Sigmoid colon (tissue), 4 donors: ENCODE results near the gene RANBP3L.

ENCODE experiments used
- POLR2A ChIP-seq, 2 donors: fragments of 450-650 bp; IDR thresholded peaks; one replicate each; pipeline ENCODE4 v1.6.1; 2016; ENCODE audit warnings: antibody characterized with exemption in 2 of 2, mild to moderate bottlenecking in 2 of 2, moderate library complexity in 2 of 2
- POLR2AphosphoS5 ChIP-seq, 4 donors: sonication (generic); formaldehyde crosslinking; IDR thresholded peaks; one replicate each; pipeline ENCODE4 v1.6.1; 2017; ENCODE audit warnings: antibody characterized with exemption in 4 of 4
- TF ChIP-seq, protein P1 (sequence below), 4 experiments: fragments of 450-650 bp in 3 of 4; fragments of 200-600 bp in 1 of 4; IDR thresholded peaks; one replicate each; pipeline ENCODE4 v1.5.1; 2016 to 2019; ENCODE audit warnings: antibody characterized with exemption in 4 of 4, mild to moderate bottlenecking in 3 of 4, moderate library complexity in 2 of 4

DNA sequence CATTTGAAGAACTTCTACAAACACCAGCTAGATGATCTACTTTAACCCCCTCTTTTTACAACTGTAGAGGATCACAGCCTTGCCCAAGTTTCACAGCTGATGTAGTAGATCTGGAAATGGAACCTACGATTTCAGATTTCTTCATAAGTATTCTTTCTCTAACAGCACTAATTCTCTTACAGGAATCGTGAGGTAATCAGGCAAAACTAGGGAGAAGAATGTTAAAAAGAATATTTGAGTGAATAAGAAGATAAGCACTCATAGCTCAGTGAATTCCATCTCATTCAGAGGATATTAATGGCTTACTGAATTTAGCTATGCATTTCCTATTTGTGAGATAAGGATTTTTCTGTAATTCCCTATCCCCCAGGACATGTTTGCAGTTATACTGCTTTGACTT lies 102.1 kb downstream of the RANBP3L start:
- TF ChIP-seq, protein P1, sequence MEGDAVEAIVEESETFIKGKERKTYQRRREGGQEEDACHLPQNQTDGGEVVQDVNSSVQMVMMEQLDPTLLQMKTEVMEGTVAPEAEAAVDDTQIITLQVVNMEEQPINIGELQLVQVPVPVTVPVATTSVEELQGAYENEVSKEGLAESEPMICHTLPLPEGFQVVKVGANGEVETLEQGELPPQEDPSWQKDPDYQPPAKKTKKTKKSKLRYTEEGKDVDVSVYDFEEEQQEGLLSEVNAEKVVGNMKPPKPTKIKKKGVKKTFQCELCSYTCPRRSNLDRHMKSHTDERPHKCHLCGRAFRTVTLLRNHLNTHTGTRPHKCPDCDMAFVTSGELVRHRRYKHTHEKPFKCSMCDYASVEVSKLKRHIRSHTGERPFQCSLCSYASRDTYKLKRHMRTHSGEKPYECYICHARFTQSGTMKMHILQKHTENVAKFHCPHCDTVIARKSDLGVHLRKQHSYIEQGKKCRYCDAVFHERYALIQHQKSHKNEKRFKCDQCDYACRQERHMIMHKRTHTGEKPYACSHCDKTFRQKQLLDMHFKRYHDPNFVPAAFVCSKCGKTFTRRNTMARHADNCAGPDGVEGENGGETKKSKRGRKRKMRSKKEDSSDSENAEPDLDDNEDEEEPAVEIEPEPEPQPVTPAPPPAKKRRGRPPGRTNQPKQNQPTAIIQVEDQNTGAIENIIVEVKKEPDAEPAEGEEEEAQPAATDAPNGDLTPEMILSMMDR (IDR thresholded peaks at IDR 0.05): no peak
- TF ChIP-seq POLR2AphosphoS5 (IDR thresholded peaks at IDR 0.05): no peak
- no peak for TF ChIP-seq POLR2A (IDR thresholded peaks at IDR 0.05)
